Kidney epithelial cell (primary cell): ENCODE results near the gene MACROD2. TPM values are rescaled to one million over a fixed set of nuclear protein-coding genes. Genes with fewer than 3 reads are reported as not detected.

Experiments used
- DNase-seq: peaks from one replicate; pipeline ENCODE4 v3.0.0-alpha.2; 2010; ENCODE audit warnings: low read depth
- H3K27me3 ChIP-seq: 2 replicates; pipeline ENCODE4 v1.6.0; 2011; ENCODE audit warnings: low read length; ENCODE audit not compliant: control insufficient read depth, insufficient read depth
- H3K36me3 ChIP-seq: 2 replicates; pipeline ENCODE4 v1.5.1; 2011; ENCODE audit warnings: low read length; ENCODE audit not compliant: control insufficient read depth, insufficient read depth
- H3K4me3 ChIP-seq: 2 replicates; pipeline ENCODE4 v1.5.1; 2011; ENCODE audit warnings: low read depth, mild to moderate bottlenecking, control low read depth, low read length
- total RNA-seq: library from RNA; depleted of rRNA; stranded (reverse); fragments of >200 nt; gene quantifications from 2 replicates; pipeline ENCODE4 v1.2.3, GENCODE V29; 2015
- TF ChIP-seq, protein P1 (sequence below): IDR thresholded peaks from 2 replicates; pipeline ENCODE4 v1.5.1; 2011; ENCODE audit warnings: mild to moderate bottlenecking, moderate library complexity, low read length, control low read depth, inconsistent platforms; ENCODE audit not compliant: insufficient read depth, poor library complexity, severe bottlenecking

MACROD2 gene
- total RNA-seq, 1 donor from 2014 or later: 0.79 TPM

DNA sequence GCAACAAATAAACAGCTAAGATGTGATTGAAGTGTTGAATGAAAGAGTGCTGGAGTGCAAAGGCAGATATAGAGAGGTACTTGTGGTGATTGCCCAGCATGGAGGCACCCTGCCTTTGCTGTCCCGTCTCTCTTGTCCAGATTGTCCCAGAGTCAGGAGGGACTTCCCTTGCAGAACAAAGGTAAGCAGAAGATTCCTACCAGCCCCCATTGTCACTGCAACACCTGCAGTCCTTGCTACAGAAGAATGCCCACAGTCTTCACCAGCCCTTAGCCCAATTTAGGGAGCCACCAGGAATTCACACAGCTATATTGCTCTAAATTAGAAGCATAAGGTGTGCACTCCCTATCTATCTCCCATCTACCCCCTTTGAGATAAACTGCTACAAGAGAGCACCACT, 2086.1 kb downstream of the MACROD2 start:
- Histone ChIP-seq H3K27me3 (no peaks in the 10 kb centered on the region), H3K36me3 (no peaks in the 10 kb centered on the region), H3K4me3 (no peak overlapping the region)
- TF ChIP-seq, protein P1, sequence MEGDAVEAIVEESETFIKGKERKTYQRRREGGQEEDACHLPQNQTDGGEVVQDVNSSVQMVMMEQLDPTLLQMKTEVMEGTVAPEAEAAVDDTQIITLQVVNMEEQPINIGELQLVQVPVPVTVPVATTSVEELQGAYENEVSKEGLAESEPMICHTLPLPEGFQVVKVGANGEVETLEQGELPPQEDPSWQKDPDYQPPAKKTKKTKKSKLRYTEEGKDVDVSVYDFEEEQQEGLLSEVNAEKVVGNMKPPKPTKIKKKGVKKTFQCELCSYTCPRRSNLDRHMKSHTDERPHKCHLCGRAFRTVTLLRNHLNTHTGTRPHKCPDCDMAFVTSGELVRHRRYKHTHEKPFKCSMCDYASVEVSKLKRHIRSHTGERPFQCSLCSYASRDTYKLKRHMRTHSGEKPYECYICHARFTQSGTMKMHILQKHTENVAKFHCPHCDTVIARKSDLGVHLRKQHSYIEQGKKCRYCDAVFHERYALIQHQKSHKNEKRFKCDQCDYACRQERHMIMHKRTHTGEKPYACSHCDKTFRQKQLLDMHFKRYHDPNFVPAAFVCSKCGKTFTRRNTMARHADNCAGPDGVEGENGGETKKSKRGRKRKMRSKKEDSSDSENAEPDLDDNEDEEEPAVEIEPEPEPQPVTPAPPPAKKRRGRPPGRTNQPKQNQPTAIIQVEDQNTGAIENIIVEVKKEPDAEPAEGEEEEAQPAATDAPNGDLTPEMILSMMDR: no peak
- DNase-seq: no peak

DNA sequence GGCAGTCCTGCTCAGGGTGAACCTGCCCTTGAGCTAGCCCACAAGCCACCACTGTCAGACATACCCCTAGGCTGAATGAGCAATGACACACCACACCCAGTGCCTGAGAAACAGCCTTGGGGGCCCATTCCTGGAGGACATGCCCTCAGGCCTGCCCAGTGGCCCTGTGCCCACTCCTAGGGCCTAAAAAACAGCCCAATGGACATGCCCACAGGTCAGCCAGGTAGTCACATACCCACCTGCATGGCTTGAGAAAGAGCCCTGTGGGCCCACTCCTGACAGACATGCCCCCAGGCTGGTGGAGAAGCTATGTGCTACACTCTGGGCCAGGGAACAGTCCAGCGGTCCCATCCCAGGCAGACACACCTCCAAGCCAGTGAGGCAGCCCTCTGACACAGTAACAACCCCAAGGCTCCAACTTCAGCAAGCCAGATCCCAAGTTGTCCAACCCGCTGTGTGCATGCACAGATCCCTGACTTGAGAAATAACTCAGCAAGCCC, 2086.8 kb downstream of the MACROD2 start:
- Histone ChIP-seq H3K4me3 (no peak overlapping the region), H3K27me3 (no peaks in the 10 kb centered on the region), H3K36me3 (no peaks in the 10 kb centered on the region)
- TF ChIP-seq, protein P1: no peak
- no peak for DNase-seq

DNA sequence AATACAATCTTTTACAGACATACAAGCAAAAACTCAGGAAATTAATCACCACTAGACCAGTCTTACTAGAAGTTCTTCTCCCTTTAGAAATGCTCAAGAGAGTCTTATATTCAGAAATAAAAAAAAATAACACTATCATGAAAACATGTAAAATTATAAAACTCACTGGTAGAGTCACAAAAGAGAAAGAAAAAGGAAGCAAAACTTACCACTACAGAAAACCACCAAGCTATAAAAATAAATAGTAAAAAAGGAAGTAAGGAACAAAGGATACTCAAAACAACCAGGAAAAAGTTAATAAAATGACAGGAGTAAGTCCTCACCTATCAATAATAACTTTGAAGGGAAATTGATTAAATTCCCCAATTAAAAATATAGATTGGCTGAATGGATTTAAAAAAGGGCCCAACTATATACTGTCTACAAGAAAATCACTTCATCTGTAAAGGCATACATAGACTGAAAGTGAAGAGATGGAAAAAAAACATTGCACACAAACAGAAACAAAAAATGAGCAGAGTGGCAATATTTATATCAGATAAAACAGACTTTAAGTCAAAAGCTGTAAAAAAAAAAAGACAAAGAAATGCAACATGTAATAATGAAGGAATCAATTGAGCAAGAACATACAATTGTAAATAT, 2088.4 kb downstream of the MACROD2 start:
- TF ChIP-seq, protein P1: no peak
- Histone ChIP-seq H3K36me3 (no peaks in the 10 kb centered on the region), H3K4me3 (no peak overlapping the region), H3K27me3 (no peaks in the 10 kb centered on the region)
- DNase-seq: no peak

DNA sequence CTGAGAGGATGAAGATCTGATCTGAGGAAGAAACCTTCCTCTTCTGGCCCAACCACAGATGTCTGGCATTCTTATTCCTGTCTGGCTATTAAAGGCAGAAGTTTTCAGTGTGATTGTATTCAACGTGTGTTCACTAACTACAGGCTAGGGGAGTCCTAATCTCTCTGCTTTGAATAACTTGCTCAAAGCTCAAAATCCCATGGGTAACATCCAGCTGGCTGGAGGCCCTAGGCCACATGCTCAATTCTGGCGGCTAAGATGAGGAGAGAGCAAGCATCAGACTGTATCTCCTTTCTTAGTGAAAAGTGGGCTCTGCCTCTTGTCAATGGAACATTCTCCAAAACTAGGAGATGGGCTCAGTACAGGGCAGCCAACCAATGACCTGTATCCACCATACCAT, 2099.9 kb downstream of the MACROD2 start:
- Histone ChIP-seq H3K4me3 (no peak overlapping the region), H3K36me3 (no peaks in the 10 kb centered on the region), H3K27me3 (no peaks in the 10 kb centered on the region)
- DNase-seq: no peak
- TF ChIP-seq, protein P1: no peak

DNA sequence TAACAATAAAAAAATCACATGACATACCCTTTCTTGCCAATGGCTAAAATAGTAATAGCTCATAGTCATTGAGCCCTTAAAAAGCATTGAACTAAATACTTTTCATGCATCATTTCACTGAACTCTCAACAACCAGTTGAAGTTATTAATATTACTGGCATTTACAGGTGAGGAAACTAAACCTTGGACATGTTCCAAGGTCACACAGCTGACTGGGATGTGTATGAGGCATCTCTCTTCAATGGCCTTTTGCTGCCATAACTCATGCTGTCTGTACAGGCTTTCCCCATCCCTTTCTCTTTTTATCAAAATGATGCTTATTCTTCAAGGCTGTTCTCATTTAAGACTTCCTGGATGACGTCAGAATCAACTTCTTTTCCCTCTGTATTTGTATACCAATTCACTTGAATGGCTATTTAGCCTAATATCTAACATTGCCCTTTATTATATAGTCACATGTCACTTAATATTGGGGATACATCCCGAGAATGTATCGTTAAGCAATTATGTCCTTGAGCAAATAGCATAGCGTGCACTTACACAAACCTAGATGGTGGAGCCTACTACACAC, 2101.5 kb downstream of the MACROD2 start:
- no peak for DNase-seq
- Histone ChIP-seq H3K36me3 (no peaks in the 10 kb centered on the region), H3K27me3 (no peaks in the 10 kb centered on the region), H3K4me3 (no peak overlapping the region)
- TF ChIP-seq, protein P1: no peak
